Stimulated activated CD4-positive, alpha-beta T cell treated with anti-CD3 and anti-CD28 coated beads, Interleukin-12 subunit alpha, Interleukin-12 subunit beta, amount 100 ng/mL, for 24 hours (primary cell): Measurements from ENCODE around the gene CORIN.
A peak's percentile ranks its signal among the peaks of the same experiment; 100 is the strongest.

Source experiments
- DNase-seq, 2 experiments: peaks; one replicate each; pipeline ENCODE4 v3.0.0-alpha.2; 2020; ENCODE audit warnings: low read depth in 2 of 2

The CORIN gene

GRCh38 chr4:47836641-47837093 is 1.2 kb downstream of the CORIN start:
- peak; percentile 29 to 52 for DNase-seq

GRCh38 chr4:47835494-47835893 is 2.4 kb downstream of the CORIN start:
- DNase-seq = no peak

GRCh38 chr4:47831026-47831679 is 6.7 kb downstream of the CORIN start:
- no peak for DNase-seq

GRCh38 chr4:47830265-47831025 is 7.4 kb downstream of the CORIN start:
- DNase-seq = no peak

- no peak for DNase-seq
Measured at GRCh38 chr4:47829438-47829837, 8.4 kb downstream of the CORIN start.

- no peak for DNase-seq
Measured at GRCh38 chr4:47827343-47828047, 10.4 kb downstream of the CORIN start.

GRCh38 chr4:47824840-47825239 is 13.0 kb downstream of the CORIN start:
- no peak for DNase-seq

GRCh38 chr4:47819178-47819577 is 18.7 kb downstream of the CORIN start:
- DNase-seq = no peak

- no peak for DNase-seq
Measured at GRCh38 chr4:47817275-47817674, 20.6 kb downstream of the CORIN start.

- DNase-seq = no peak
Measured at GRCh38 chr4:47816748-47817147, 21.1 kb downstream of the CORIN start.

GRCh38 chr4:47814618-47815295 is 23.1 kb downstream of the CORIN start:
- DNase-seq = no peak

GRCh38 chr4:47809654-47810203 is 28.1 kb downstream of the CORIN start:
- DNase-seq = no peak

GRCh38 chr4:47804598-47804997 is 33.3 kb downstream of the CORIN start:
- DNase-seq = no peak

GRCh38 chr4:47801481-47802002 is 36.3 kb downstream of the CORIN start:
- no peak for DNase-seq

GRCh38 chr4:47798165-47798564 is 39.7 kb downstream of the CORIN start:
- no peak for DNase-seq

- DNase-seq = no peak
Measured at GRCh38 chr4:47791965-47792364, 45.9 kb downstream of the CORIN start.

GRCh38 chr4:47790105-47790504 is 47.8 kb downstream of the CORIN start:
- DNase-seq = no peak

- DNase-seq = no peak
Measured at GRCh38 chr4:47788126-47788525, 49.7 kb downstream of the CORIN start.

GRCh38 chr4:47786958-47787370 is 50.9 kb downstream of the CORIN start:
- no peak for DNase-seq

- DNase-seq = no peak
Measured at GRCh38 chr4:47785153-47785552, 52.7 kb downstream of the CORIN start.

GRCh38 chr4:47784222-47784621 is 53.6 kb downstream of the CORIN start:
- no peak for DNase-seq

- no peak for DNase-seq
Measured at GRCh38 chr4:47776353-47776752, 61.5 kb downstream of the CORIN start.
